Epithelial cell of esophagus (primary cell): Measurements from ENCODE around the gene CSTF2T.

Source experiments
- DNase-seq: peaks from one replicate; pipeline ENCODE4 v3.0.0; 2010; ENCODE audit warnings: low read depth
- H3K4me3 ChIP-seq: 2 replicates; pipeline ENCODE4 v1.5.1; 2011; ENCODE audit warnings: mild to moderate bottlenecking, low read length, control low read depth
- TF ChIP-seq, protein P1 (sequence below): IDR thresholded peaks from 2 replicates; pipeline ENCODE4 v1.5.1; 2011; ENCODE audit warnings: low read depth, mild to moderate bottlenecking, low read length, control low read depth, inconsistent platforms; ENCODE audit not compliant: insufficient read depth; ENCODE audit errors: missing control alignments

The CSTF2T gene

DNA sequence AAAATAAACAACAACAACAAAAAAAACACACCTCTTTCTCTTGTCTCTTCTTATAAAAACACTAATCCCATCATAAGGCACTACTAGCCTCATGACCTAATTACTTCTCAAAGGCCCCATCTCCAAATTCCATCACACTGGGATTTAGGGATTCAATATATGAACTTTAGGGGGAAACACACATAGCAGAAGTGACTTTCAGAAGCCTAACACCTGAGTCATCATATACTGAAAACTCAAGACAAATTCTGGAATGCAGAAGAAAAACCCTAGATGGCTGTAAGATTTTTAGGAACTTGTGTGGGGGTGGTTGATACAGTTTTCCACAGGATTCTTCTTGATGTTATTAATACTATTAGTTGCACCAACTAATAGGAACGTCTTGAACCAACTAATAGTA lies 33.7 kb upstream of the CSTF2T start:
- TF ChIP-seq, protein P1, sequence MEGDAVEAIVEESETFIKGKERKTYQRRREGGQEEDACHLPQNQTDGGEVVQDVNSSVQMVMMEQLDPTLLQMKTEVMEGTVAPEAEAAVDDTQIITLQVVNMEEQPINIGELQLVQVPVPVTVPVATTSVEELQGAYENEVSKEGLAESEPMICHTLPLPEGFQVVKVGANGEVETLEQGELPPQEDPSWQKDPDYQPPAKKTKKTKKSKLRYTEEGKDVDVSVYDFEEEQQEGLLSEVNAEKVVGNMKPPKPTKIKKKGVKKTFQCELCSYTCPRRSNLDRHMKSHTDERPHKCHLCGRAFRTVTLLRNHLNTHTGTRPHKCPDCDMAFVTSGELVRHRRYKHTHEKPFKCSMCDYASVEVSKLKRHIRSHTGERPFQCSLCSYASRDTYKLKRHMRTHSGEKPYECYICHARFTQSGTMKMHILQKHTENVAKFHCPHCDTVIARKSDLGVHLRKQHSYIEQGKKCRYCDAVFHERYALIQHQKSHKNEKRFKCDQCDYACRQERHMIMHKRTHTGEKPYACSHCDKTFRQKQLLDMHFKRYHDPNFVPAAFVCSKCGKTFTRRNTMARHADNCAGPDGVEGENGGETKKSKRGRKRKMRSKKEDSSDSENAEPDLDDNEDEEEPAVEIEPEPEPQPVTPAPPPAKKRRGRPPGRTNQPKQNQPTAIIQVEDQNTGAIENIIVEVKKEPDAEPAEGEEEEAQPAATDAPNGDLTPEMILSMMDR, result no peak

DNA sequence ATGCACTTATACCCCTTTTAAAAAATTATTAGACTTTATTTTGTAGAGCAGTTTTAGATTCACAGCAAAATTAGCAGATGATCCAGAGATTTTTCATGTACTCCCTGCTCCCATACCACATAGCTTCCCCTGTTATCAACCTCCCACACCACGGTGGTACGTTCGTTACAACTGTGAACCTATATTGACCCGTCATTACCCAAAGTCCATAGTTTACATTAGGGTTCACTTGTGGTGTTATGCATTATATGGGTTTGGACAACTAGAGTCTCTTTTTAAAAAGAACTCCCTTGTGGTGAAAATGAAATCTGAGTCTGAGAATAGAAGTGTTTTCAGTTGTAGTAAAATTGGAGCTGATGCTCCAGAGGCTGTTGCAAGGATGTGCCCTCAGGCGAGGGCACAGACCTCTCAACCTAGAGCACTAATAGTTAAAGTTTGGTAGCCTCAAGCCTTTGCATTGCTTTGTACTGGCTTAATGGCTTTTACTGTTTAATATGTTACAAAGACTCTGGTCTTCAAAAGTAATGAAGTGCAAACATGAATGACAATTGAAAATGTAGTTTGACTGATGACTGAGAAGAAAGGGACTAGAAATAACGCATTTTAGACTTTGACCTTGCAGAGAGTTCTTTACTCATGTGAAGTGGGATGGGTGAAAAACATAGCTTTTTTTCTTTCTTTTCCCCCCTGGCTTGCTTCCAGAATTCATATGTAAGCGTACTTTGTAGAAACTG lies 30.6 kb upstream of the CSTF2T start:
- no peak overlapping the region for H3K4me3 ChIP-seq
- no peak for DNase-seq
- TF ChIP-seq, protein P1, result no peak

More for the DNA sequence above, 33.7 kb upstream of the CSTF2T start:
- no peak overlapping the region for H3K4me3 ChIP-seq
- DNase-seq, result no peak

DNA sequence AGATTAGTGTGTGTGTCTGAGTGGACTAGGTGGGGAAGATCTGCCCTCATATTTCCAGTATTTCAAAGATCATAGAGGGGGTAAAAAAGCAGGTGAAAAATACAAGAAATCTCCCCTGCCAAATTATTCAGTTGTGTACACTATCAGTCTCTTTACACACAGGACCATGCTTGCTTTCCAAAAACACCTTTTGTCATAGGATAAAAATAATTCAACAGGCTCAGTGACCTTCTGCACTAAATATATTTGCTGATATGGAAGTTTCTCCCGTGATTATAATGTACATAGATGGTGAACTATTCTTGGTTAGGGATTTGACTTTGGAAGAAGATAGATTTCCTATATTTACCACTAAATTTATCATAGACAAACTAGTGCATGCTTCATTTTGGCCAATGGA lies 24.6 kb upstream of the CSTF2T start:
- TF ChIP-seq, protein P1, result no peak
- no peak overlapping the region for H3K4me3 ChIP-seq
- no peak for DNase-seq

DNA sequence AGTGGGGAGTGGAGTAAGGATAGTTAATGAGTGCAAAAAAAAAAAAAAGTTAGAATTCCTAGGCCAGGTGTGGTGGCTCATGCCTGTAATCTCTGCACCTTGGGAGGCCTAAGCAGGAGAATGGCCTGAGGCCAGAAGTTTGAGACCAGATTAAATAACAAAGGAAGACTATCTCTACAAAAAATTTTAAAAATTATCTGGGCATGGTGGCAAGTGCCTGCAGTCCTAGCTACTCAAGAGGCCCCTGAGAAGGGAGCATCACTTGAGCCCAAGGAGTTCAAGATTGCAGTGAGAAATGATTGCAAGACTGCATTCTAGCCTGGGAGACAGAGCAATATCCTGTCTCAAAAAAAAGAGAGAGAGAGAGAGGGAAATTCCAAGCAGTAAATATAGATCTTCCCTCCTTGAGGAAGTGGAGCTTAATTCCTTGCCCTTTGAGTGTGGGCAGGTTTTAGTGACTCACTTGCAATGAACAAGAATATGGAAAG lies 19.5 kb upstream of the CSTF2T start:
- no peak overlapping the region for H3K4me3 ChIP-seq
- TF ChIP-seq, protein P1, result no peak
- DNase-seq, result peak; percentile 72

DNA sequence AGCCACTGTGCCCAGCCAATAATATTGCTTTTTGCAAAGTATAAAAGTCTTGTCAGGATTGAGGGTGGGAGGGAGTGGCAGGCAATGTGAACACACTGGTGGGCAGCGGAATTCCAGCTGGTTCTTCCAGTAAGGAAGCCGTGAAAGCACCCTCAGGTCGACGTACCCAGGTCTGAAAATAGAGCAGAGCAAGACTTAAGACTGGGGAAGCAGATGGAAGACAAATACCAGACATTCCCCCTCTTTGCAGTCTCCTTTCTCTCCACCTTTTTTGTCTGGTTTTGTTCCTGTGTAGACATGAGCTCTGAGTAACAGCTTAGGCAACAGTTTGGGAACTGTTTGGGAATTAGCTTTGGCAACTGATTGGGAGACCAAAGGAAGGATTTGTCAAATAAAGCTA lies 17.6 kb upstream of the CSTF2T start:
- DNase-seq, result peak; percentile 33
- H3K4me3 ChIP-seq, result no peak overlapping the region
- TF ChIP-seq, protein P1, result no peak

DNA sequence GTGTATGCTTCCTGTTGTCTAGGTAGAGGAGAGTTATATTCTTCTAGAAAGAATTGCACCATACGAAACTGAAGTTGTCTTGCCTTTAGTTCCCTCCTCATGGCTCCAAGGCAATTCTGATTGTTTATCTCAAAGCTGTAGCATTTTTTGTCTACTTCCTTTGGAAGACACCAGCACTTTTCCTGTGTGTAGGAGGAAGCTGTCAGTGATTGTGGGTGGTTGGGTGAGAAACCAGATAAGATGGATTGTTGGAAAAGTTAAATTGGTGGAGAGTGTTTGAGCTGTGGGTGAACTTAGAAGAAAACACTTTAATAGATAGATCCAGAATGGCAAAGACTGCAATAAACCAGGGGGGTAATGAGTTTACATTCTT lies 12.1 kb upstream of the CSTF2T start:
- no peak for DNase-seq
- TF ChIP-seq, protein P1, result no peak
- H3K4me3 ChIP-seq, result no peak overlapping the region
